Spleen (tissue), 11 donors: ENCODE results near the gene OR2S2. TPM values are rescaled to one million over a fixed set of nuclear protein-coding genes. Genes with fewer than 3 reads are reported as not detected.
"Not testable (repeated sequence)": the region's sequence is repeated elsewhere in the genome, so short reads cannot be mapped to it uniquely, and the experiment has no call there.

Experiments
- DNase-seq: peaks from one replicate; pipeline ENCODE4 v3.0.0-alpha.2; 2020
- H3K27ac ChIP-seq, 8 donors: fragments of 200-600 bp; sonication (generic) in 7 of 8; 1 replicate in 4 of 8; 2 replicates in 4 of 8; pipeline versions ENCODE4 v1.5.0 to v1.8.0; 2016 to 2021; ENCODE audit warnings: inconsistent platforms in 4 of 8, mild to moderate bottlenecking in 4 of 8, moderate library complexity in 1 of 8
- H3K27me3 ChIP-seq, 7 donors: fragments of 200-600 bp; sonication (generic) in 6 of 7; replicated peaks in 1 of 7; 1 replicate in 4 of 7; 2 replicates in 3 of 7; pipeline versions ENCODE4 v1.5.0 to v1.8.0; 2016 to 2021; ENCODE audit warnings: inconsistent platforms in 3 of 7, mild to moderate bottlenecking in 1 of 7
- H3K36me3 ChIP-seq, 6 donors: fragments of 200-600 bp; sonication (generic) in 5 of 6; 1 replicate in 4 of 6; 2 replicates in 2 of 6; pipeline versions ENCODE4 v1.5.0 to v1.8.0; 2016 to 2021; ENCODE audit warnings: inconsistent platforms in 2 of 6
- H3K4me1 ChIP-seq, 6 donors: fragments of 200-600 bp; sonication (generic) in 5 of 6; 1 replicate in 3 of 6; 2 replicates in 3 of 6; pipeline versions ENCODE4 v1.5.0 to v1.8.0; 2016 to 2021; ENCODE audit warnings: inconsistent platforms in 3 of 6
- H3K4me3 ChIP-seq, 8 donors: fragments of 200-600 bp; sonication (generic) in 7 of 8; 1 replicate in 4 of 8; 2 replicates in 4 of 8; pipeline versions ENCODE4 v1.5.0 to v1.8.0; 2016 to 2021; ENCODE audit warnings: inconsistent platforms in 4 of 8, mild to moderate bottlenecking in 4 of 8, moderate library complexity in 2 of 8
- H3K9me3 ChIP-seq, 8 donors: fragments of 200-600 bp; sonication (generic) in 7 of 8; 1 replicate in 4 of 8; 2 replicates in 4 of 8; pipeline versions ENCODE4 v1.5.0 to v1.8.0; 2016 to 2021; ENCODE audit warnings: inconsistent platforms in 4 of 8
- CTCF ChIP-seq, 11 experiments: fragments of 200-600 bp in 7 of 11; fragments of 450-650 bp in 4 of 11; sonication (generic) in 4 of 11; IDR thresholded peaks in 8 of 11; conservative IDR thresholded peaks in 3 of 11; 1 replicate in 7 of 11; 2 replicates in 4 of 11; pipeline versions ENCODE4 v1.4.0 to v1.8.0; 2016 to 2021; ENCODE audit warnings: antibody characterized with exemption in 11 of 11, inconsistent platforms in 4 of 11, mild to moderate bottlenecking in 1 of 11
- POLR2A ChIP-seq, 3 donors: fragments of 450-650 bp; IDR thresholded peaks; one replicate each; pipeline ENCODE4 v1.5.1; 2017; ENCODE audit warnings: antibody characterized with exemption in 3 of 3, mild to moderate bottlenecking in 1 of 3
- POLR2AphosphoS5 ChIP-seq, 3 donors: sonication (generic); formaldehyde crosslinking; IDR thresholded peaks; one replicate each; pipeline ENCODE4 v1.5.1; 2017; ENCODE audit warnings: antibody characterized with exemption in 3 of 3
- WGBS, 5 donors: extraction: QIAGEN DNeasy Blood & Tissue Kit in 3 of 5; methylation state at CpG; one replicate each; pipeline versions ENCODE4 v1.1.5 to v1.1.7; 2013 to 2018; 5-methylcytosine and 5-hydroxymethylcytosine counted together
- intact Hi-C: fragments of 100-400 bp; cut with DNase I; formaldehyde crosslinking; loops from one replicate; pipeline ENCODE4 v1.15.0; 2023; ENCODE audit warnings: low total_unique reads
- polyA plus RNA-seq, 3 donors: library from polyadenylated mRNA; stranded (reverse); fragments of 200-250 nt; gene quantifications; one replicate each; pipeline ENCODE4 v1.2.1, GENCODE V29; 2013
- total RNA-seq, 7 donors: library from RNA; depleted of rRNA in 3 of 7; stranded (reverse); fragments of >200 nt in 3 of 7; fragmentation: NEBNext Ultra II Directional in 4 of 7; extraction: Animal tissue kit (Norgen Biotek cat#: 25700) in 4 of 7; gene quantifications; one replicate each; pipeline versions ENCODE4 v1.1.0 to v1.2.1, GENCODE V29; 2016 to 2021
- donor health status: healthy with polysubstance abuse.
- donor health status: DM: no; HTN: no; CAD: no; lungs with moderate emphysema.
- donor health status: DM: no; HTN: no; CAD: no.
- donor health status: Bipolar disorder and iron deficiency.
- donor health status: healthy.
- donor health status: DM: no; HTN: no; CAD: no.
- donor health status: DM: yes; HTN: yes; CAD: no.

Gene OR2S2
- total and polyA plus RNA-seq, 10 donors, result not detected

- H3K27me3 ChIP-seq, result peaks cover 0 to 15% (median 0%) of the 10 kb centered on the region in 7 donors
- no peaks in the 10 kb centered on the region for H3K36me3 ChIP-seq
- DNase-seq, result no peak
- peaks cover 0 to 26% (median 10%) of the 10 kb centered on the region in 6 donors for H3K4me1 ChIP-seq
- no peak overlapping the region for H3K4me3 ChIP-seq
- no peak for TF ChIP-seq POLR2AphosphoS5 (IDR thresholded peaks at IDR 0.05)
- TF ChIP-seq CTCF (IDR thresholded peaks at IDR 0.05 in 8 of 11, conservative IDR thresholded peaks at IDR 0.05 in 3 of 11), result no peak
- no peak for TF ChIP-seq POLR2A (IDR thresholded peaks at IDR 0.05)
- no peak overlapping the region for H3K27ac ChIP-seq
- peaks cover 0 to 12% (median 9%) of the 10 kb centered on the region in 8 donors for H3K9me3 ChIP-seq
- intact Hi-C loops, result no loop called here
- WGBS, 5 donors, result 83 to 96% (median 84%) methylated on average over 1 of the region's 1 CpG
Observed at GRCh38 chr9:36005891-36006290, 47.9 kb upstream of the OR2S2 start.

GRCh38 chr9:35998333-35998732 lies 40.4 kb upstream of the OR2S2 start:
- H3K27ac ChIP-seq, result no peak overlapping the region
- no peak overlapping the region for H3K4me3 ChIP-seq
- WGBS, 5 donors, result 78 to 100% (median 97%) methylated on average over 1 of the region's 1 CpG
- DNase-seq, result no peak
- H3K9me3 ChIP-seq, result peaks cover 0 to 14% (median 9%) of the 10 kb centered on the region in 8 donors
- H3K36me3 ChIP-seq, result no peaks in the 10 kb centered on the region
- peaks cover 0 to 10% (median 0%) of the 10 kb centered on the region in 7 donors for H3K27me3 ChIP-seq
- intact Hi-C loops, result no loop called here
- TF ChIP-seq CTCF (IDR thresholded peaks at IDR 0.05 in 8 of 11, conservative IDR thresholded peaks at IDR 0.05 in 3 of 11) (no peak), POLR2A (IDR thresholded peaks at IDR 0.05) (no peak), POLR2AphosphoS5 (IDR thresholded peaks at IDR 0.05) (no peak)
- no peaks in the 10 kb centered on the region for H3K4me1 ChIP-seq

- H3K4me3 ChIP-seq, DNase-seq, H3K4me1 ChIP-seq, H3K36me3 ChIP-seq, H3K27ac ChIP-seq, intact Hi-C loops: not testable (repeated sequence)
- Histone ChIP-seq H3K27me3 (peaks cover 0 to 11% (median 0%) of the 10 kb centered on the region in 7 donors), H3K9me3 (peaks cover 0 to 14% (median 9%) of the 10 kb centered on the region in 8 donors)
- WGBS, 5 donors, result 84 to 92% (median 87%) methylated on average over 4 of the region's 4 CpGs
Observed at GRCh38 chr9:35997016-35997415, 39.1 kb upstream of the OR2S2 start.

- Histone ChIP-seq H3K9me3 (peaks cover 0 to 14% (median 9%) of the 10 kb centered on the region in 8 donors), H3K27me3 (peaks cover 0 to 11% (median 0%) of the 10 kb centered on the region in 7 donors), H3K4me3 (no peak overlapping the region), H3K36me3 (no peaks in the 10 kb centered on the region), H3K27ac (no peak overlapping the region), H3K4me1 (no peaks in the 10 kb centered on the region)
- DNase-seq, result no peak
- 65 to 100% (median 96%) methylated on average over 1 of the region's 1 CpG for WGBS, 5 donors
- intact Hi-C loops, result no loop called here
- no peak for TF ChIP-seq POLR2AphosphoS5 (IDR thresholded peaks at IDR 0.05)
- TF ChIP-seq POLR2A (IDR thresholded peaks at IDR 0.05), result no peak
- no peak for TF ChIP-seq CTCF (IDR thresholded peaks at IDR 0.05 in 8 of 11, conservative IDR thresholded peaks at IDR 0.05 in 3 of 11)
Observed at GRCh38 chr9:35996358-35996970, 38.5 kb upstream of the OR2S2 start.
